ENCODE data around the gene F11R.
A peak's percentile ranks its signal among the peaks of the same experiment; 100 is the strongest.
"Not testable (repeated sequence)": the region's sequence is repeated elsewhere in the genome, so short reads cannot be mapped to it uniquely, and the experiment has no call there.

The F11R gene

DNA sequence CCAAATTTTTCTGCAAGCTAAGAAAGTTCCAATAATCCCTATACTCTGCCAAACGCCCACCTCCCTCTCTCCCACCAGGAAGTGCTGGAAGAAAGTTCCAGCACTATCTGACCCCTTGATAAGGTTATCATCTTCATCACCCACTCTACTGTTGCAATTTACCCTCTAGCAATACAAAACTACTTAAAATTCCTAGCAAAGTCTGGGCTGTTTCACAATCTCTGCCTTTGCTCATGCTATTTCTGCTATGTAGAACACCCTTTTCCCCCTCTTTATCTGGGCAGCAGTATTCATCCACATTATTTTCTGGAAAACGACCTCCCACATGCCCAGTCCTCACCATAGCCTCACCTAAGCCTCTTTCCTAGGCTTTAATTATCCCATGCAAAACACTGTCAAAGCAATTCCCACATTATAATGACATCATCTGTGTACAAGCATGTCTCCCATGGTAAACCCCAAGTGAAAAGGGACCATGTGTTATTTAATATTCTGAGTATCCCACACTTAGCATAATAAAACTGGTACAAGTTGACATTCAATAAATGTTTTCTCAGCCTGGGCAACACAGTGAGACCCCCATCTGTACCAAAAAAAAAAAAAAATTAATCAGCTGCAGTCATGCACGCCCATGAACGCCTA lies 12.0 kb downstream of the F11R start:
- no peaks in the 10 kb centered on the region for H3K9me3 Mint-ChIP-seq
- H3K36me3 Mint-ChIP-seq = no peaks in the 10 kb centered on the region
- H3K27me3 Mint-ChIP-seq = no peaks in the 10 kb centered on the region
- H3K4me1 Mint-ChIP-seq = peaks cover 27% of the 10 kb centered on the region
- H3K4me3 Mint-ChIP-seq = no peak overlapping the region
- H3K27ac Mint-ChIP-seq = peak overlapping the region; percentile 46

- Mint-ChIP-seq H3K36me3 (no peaks in the 10 kb centered on the region), H3K4me3 (no peak overlapping the region), H3K27ac (no peak overlapping the region), H3K4me1 (peaks cover 16% of the 10 kb centered on the region), H3K9me3 (no peaks in the 10 kb centered on the region), H3K27me3 (no peaks in the 10 kb centered on the region)
Observed at GRCh38 chr1:161007369-161007768, 13.6 kb downstream of the F11R start.

- H3K4me1 Mint-ChIP-seq = peaks cover 10% of the 10 kb centered on the region
- H3K4me3 Mint-ChIP-seq = no peak overlapping the region
- H3K9me3 Mint-ChIP-seq = no peaks in the 10 kb centered on the region
- H3K36me3 Mint-ChIP-seq = no peaks in the 10 kb centered on the region
- no peak overlapping the region for H3K27ac Mint-ChIP-seq
- no peaks in the 10 kb centered on the region for H3K27me3 Mint-ChIP-seq
Observed at GRCh38 chr1:161006563-161006962, 14.4 kb downstream of the F11R start.

GRCh38 chr1:161001525-161001924 lies 19.4 kb downstream of the F11R start:
- Mint-ChIP-seq H3K27ac (peak overlapping the region; percentile 79), H3K27me3 (no peaks in the 10 kb centered on the region), H3K9me3 (no peaks in the 10 kb centered on the region), H3K36me3 (no peaks in the 10 kb centered on the region), H3K4me3 (no peak overlapping the region), H3K4me1 (peaks cover 9% of the 10 kb centered on the region)

DNA sequence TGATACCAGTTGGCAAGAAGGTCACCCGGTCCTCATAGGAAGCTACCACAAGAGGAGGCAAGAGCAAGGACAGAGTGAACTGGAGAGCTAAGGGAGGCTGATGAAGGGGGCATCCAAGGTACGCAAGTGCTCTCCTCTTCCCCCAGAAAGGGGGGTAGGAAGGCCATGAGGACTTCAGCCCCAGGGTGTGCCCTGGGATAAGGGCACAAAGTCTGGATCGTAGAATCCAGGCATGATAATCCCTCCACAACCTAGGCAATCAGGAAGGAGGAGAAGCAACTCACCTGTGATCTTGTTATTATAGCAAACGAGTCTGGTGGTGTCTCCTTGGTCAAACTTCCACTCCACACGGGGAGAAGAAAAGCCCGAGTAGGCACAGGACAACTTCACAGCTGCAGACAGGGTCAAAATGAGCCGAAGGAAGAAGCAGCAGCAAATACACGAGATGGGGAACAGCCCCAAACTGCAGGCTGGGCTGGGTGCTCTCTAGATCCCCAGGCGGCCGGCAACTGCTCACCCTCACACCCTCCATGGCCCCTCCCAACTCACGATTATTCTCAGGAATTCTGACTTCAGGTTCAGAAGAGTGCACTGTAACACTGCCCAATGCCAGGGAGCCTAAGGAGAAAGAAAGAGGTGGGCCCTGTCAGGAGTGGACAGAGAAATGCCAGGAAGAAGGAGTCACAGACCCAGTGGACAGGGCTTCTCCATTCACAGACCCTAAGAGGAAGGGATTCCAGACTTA lies 20.0 kb downstream of the F11R start:
- H3K9me3 Mint-ChIP-seq = no peaks in the 10 kb centered on the region
- no peak overlapping the region for H3K4me3 Mint-ChIP-seq
- H3K27ac Mint-ChIP-seq = no peak overlapping the region
- no peaks in the 10 kb centered on the region for H3K36me3 Mint-ChIP-seq
- H3K27me3 Mint-ChIP-seq = no peaks in the 10 kb centered on the region
- peaks cover 12% of the 10 kb centered on the region for H3K4me1 Mint-ChIP-seq

GRCh38 chr1:160999376-160999775 lies 21.6 kb downstream of the F11R start:
- H3K4me3 Mint-ChIP-seq = no peak overlapping the region
- no peaks in the 10 kb centered on the region for H3K9me3 Mint-ChIP-seq
- H3K4me1 Mint-ChIP-seq = peaks cover 12% of the 10 kb centered on the region
- H3K27me3 Mint-ChIP-seq = no peaks in the 10 kb centered on the region
- no peak overlapping the region for H3K27ac Mint-ChIP-seq
- no peaks in the 10 kb centered on the region for H3K36me3 Mint-ChIP-seq

- H3K4me3 Mint-ChIP-seq = no peak overlapping the region
- H3K27me3 Mint-ChIP-seq = no peaks in the 10 kb centered on the region
- H3K4me1 Mint-ChIP-seq = peaks cover 12% of the 10 kb centered on the region
- H3K27ac Mint-ChIP-seq = peak overlapping the region; percentile 61
- H3K9me3 Mint-ChIP-seq = no peaks in the 10 kb centered on the region
- no peaks in the 10 kb centered on the region for H3K36me3 Mint-ChIP-seq
Observed at GRCh38 chr1:160997323-160998038, 23.5 kb downstream of the F11R start.

GRCh38 chr1:160996178-160996577 lies 24.8 kb downstream of the F11R start:
- Mint-ChIP-seq H3K27ac (no peak overlapping the region), H3K27me3 (no peaks in the 10 kb centered on the region), H3K4me3 (no peak overlapping the region), H3K36me3 (no peaks in the 10 kb centered on the region), H3K4me1 (peaks cover 12% of the 10 kb centered on the region), H3K9me3 (no peaks in the 10 kb centered on the region)

DNA sequence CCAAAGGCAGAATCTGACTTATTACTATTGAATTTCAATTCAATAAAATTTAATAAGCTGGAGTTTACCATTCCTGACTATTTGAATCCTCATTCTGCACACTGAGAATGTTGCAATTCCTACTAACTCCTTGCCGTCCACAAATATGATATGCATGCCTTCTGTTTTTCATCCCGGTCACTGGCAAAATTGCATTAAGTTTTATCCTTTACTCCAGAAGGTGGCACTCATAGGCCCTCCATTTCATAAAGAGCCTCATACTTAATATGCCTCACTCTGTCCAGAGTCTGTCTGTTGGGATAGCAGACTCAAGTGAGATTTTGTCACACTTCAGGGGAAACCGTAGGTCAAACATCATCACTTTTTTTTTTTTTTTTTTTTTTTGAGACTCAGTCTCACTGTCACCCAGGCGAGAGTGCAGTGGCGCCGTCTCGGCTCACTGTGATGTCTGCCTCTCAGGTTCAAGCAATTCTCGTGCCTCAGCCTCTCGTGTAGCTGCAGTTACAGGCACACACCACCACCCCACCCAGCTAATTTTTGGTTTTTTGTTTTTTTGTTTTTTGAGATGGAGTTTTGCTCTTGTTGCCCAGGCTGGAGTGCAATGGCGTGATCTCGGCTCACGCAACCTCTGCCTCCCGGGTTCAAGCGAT lies 27.3 kb downstream of the F11R start:
- Mint-ChIP-seq H3K27ac (no peak overlapping the region), H3K36me3 (no peaks in the 10 kb centered on the region), H3K4me3 (no peak overlapping the region), H3K4me1 (peaks cover 12% of the 10 kb centered on the region), H3K27me3 (no peaks in the 10 kb centered on the region), H3K9me3 (no peaks in the 10 kb centered on the region)

GRCh38 chr1:160992036-160992435 lies 28.9 kb downstream of the F11R start:
- not testable (repeated sequence) for H3K36me3 Mint-ChIP-seq, H3K4me3 Mint-ChIP-seq, H3K27ac Mint-ChIP-seq, H3K4me1 Mint-ChIP-seq, H3K27me3 Mint-ChIP-seq, H3K9me3 Mint-ChIP-seq

DNA sequence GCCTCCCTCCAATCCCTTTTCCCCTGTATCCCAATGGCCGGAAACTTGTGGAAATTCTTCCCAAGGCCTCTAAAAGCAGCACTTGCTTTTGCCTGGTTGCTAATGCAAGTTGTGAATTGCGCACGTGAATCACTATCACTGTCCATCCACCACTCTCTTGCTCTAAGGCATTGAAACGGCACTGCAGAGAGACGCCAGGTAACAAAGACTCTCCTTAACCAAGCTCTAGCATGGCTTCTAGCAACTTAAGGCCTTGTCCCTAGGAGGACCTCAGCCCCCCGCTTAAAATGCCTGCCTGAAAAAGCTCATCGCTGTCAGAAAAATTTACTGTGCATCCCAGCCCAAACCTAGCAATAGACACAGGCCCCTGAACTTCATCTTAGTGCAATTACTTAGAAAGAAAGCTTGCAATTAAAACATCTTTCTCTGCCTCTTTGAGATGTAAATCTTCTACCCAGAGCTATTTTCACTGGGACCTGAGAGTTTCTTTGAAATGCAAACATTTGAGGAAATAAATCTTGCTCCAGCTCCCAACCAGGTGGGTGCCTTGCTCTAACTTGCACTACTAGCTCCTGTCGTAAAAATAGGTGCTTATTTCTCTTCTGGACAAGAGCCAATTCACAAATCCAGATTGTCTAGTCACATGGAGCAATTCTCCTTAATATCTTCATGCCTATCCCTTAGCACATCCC lies 33.4 kb downstream of the F11R start:
- H3K9me3 Mint-ChIP-seq = no peaks in the 10 kb centered on the region
- H3K36me3 Mint-ChIP-seq = peaks cover 1% of the 10 kb centered on the region
- H3K27me3 Mint-ChIP-seq = peaks cover 3% of the 10 kb centered on the region
- H3K27ac Mint-ChIP-seq = no peak overlapping the region
- no peak overlapping the region for H3K4me3 Mint-ChIP-seq
- no peaks in the 10 kb centered on the region for H3K4me1 Mint-ChIP-seq

GRCh38 chr1:160985723-160986122 lies 35.2 kb downstream of the F11R start:
- Mint-ChIP-seq H3K27me3 (peaks cover 16% of the 10 kb centered on the region), H3K36me3 (peaks cover 1% of the 10 kb centered on the region), H3K27ac (no peak overlapping the region), H3K9me3 (no peaks in the 10 kb centered on the region), H3K4me3 (no peak overlapping the region), H3K4me1 (peaks cover 12% of the 10 kb centered on the region)

GRCh38 chr1:160981584-160982411 lies 39.2 kb downstream of the F11R start:
- Mint-ChIP-seq H3K36me3 (peaks cover 1% of the 10 kb centered on the region), H3K4me1 (peaks cover 12% of the 10 kb centered on the region), H3K27me3 (peaks cover 17% of the 10 kb centered on the region), H3K4me3 (peak overlapping the region; percentile 68), H3K27ac (no peak overlapping the region), H3K9me3 (no peaks in the 10 kb centered on the region)

- Mint-ChIP-seq H3K4me3 (no peak overlapping the region), H3K9me3 (no peaks in the 10 kb centered on the region), H3K27me3 (peaks cover 17% of the 10 kb centered on the region)
Observed at GRCh38 chr1:160979286-160979685, 41.7 kb downstream of the F11R start.

More at GRCh38 chr1:160979286-160979685, 41.7 kb downstream of the F11R start:
- Mint-ChIP-seq H3K4me1 (peaks cover 12% of the 10 kb centered on the region), H3K36me3 (no peaks in the 10 kb centered on the region), H3K27ac (no peak overlapping the region)

All from activated naive CD4-positive, alpha-beta T cell treated with anti-CD3 and anti-CD28 coated beads, Interleukin-2, amount 50 U/mL, for 24 hours (primary cell).